ENCODE results near the gene FAM200A. TPM values are rescaled to one million over a fixed set of nuclear protein-coding genes. Genes with fewer than 3 reads are reported as not detected.
A peak's percentile ranks its signal among the peaks of the same experiment; 100 is the strongest.

The FAM200A gene
- total and polyA plus RNA-seq, 10 donors, result 4.9 to 9.2 (median 5.7) TPM

DNA sequence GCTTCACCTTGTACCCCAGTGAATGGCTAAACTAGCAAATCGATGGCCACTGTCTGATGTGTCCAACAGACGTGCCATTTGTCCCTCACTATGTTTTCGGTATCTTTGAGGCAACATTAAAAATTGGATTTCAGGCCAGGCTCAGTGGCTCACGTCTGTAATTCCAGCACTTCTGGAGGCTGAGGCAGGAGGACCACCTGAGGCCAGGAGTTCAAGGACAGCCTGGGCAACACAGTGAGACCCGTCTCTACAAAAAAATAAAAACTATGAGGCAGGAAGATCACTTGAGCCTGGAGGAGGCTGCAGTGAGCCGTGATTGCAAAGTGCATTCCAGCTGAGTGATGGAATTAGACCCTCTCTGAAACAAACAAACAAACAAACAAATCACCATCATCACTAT, 8.0 kb downstream of the FAM200A start:
- WGBS, 5 donors, result 95 to 98% (median 97%) methylated on average over 6 of the region's 6 CpGs
- DNase-seq, result no peak
- intact Hi-C loops (cut with DNase I; ENCODE audit: low total_unique reads), result no loop called here
- Histone ChIP-seq H3K4me1 (no peaks in the 10 kb centered on the region), H3K9me3 (peaks cover 3 to 84% (median 61%) of the 10 kb centered on the region in 8 donors), H3K27ac (no peak overlapping the region), H3K36me3 (peaks cover 0 to 31% (median 14%) of the 10 kb centered on the region in 6 donors), H3K27me3 (replicated peaks in 1 of 7) (no peaks in the 10 kb centered on the region), H3K4me3 (no peak overlapping the region)
- no peak for TF ChIP-seq CTCF (IDR thresholded peaks at IDR 0.05 in 8 of 11, conservative IDR thresholded peaks at IDR 0.05 in 3 of 11)
- TF ChIP-seq POLR2A (IDR thresholded peaks at IDR 0.05), result no peak
- no peak for TF ChIP-seq POLR2AphosphoS5 (IDR thresholded peaks at IDR 0.05)

DNA sequence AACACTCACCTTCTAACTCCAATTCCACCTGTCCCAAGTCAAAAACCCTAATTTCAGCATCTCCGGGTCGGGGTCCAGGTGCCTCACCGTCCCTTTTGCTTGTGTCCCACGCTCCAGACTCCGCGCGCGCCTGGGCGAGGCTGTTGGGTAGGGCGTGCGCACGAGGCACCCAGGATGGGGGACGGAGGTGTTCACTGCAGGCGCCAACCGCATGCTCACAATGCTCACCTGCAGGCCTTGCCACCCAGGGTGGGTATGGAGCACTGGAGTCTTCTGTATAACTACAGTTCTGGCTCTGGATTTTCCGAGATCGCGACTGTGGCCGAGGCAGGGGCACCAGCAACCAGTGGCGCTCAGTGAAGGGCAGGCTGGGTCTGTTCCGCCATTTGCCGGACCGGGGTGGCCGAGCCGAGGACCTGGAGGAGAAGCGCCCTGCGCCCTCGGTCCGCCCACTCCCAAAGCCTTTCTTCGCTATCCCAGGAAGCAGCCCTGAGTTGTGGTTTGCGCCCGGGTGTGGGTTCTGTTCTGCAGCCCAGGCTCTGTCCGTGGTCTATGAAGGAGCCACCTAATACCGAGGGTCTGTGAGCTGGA, 8.7 kb downstream of the FAM200A start:
- Histone ChIP-seq H3K36me3 (peaks cover 0 to 25% (median 11%) of the 10 kb centered on the region in 6 donors), H3K27me3 (replicated peaks in 1 of 7) (no peaks in the 10 kb centered on the region), H3K4me1 (no peaks in the 10 kb centered on the region), H3K27ac (no peak overlapping the region), H3K9me3 (peaks cover 3 to 89% (median 64%) of the 10 kb centered on the region in 8 donors), H3K4me3 (no peak overlapping the region)
- intact Hi-C loops (cut with DNase I; ENCODE audit: low total_unique reads), result no loop called here
- whole genome bisulfite sequencing, 5 donors, result 95 to 98% (median 97%) methylated on average over 20 to 34 of the region's 34 CpGs
- TF ChIP-seq CTCF (IDR thresholded peaks at IDR 0.05 in 8 of 11, conservative IDR thresholded peaks at IDR 0.05 in 3 of 11) (no peak), POLR2AphosphoS5 (IDR thresholded peaks at IDR 0.05) (peak in 1 of 3 donors; percentile 17), POLR2A (IDR thresholded peaks at IDR 0.05) (no peak)
- DNase-seq, result no peak

- intact Hi-C loops (cut with DNase I; ENCODE audit: low total_unique reads), result no loop called here
- no peak for TF ChIP-seq CTCF (IDR thresholded peaks at IDR 0.05 in 8 of 11, conservative IDR thresholded peaks at IDR 0.05 in 3 of 11)
- TF ChIP-seq POLR2AphosphoS5 (IDR thresholded peaks at IDR 0.05), result no peak
- TF ChIP-seq POLR2A (IDR thresholded peaks at IDR 0.05), result no peak
- Histone ChIP-seq H3K4me1 (no peaks in the 10 kb centered on the region), H3K9me3 (peaks cover 3 to 96% (median 68%) of the 10 kb centered on the region in 8 donors), H3K36me3 (peaks cover 0 to 14% (median 0%) of the 10 kb centered on the region in 6 donors), H3K27me3 (replicated peaks in 1 of 7) (no peaks in the 10 kb centered on the region), H3K4me3 (no peak overlapping the region), H3K27ac (no peak overlapping the region)
- 89 to 93% (median 93%) methylated on average over 9 of the region's 9 CpGs for WGBS, 5 donors
- DNase-seq, result no peak
Observed at GRCh38 chr7:99541212-99541611, 10.7 kb downstream of the FAM200A start.

- Histone ChIP-seq H3K36me3 (peaks cover 0 to 14% (median 0%) of the 10 kb centered on the region in 6 donors), H3K4me3 (no peak overlapping the region), H3K9me3 (peaks cover 3 to 97% (median 74%) of the 10 kb centered on the region in 8 donors), H3K27ac (no peak overlapping the region), H3K4me1 (no peaks in the 10 kb centered on the region), H3K27me3 (replicated peaks in 1 of 7) (no peaks in the 10 kb centered on the region)
- WGBS, 5 donors, result 92 to 98% (median 93%) methylated on average over 5 of the region's 5 CpGs
- DNase-seq, result no peak
- TF ChIP-seq POLR2AphosphoS5 (IDR thresholded peaks at IDR 0.05) (no peak), CTCF (IDR thresholded peaks at IDR 0.05 in 8 of 11, conservative IDR thresholded peaks at IDR 0.05 in 3 of 11) (no peak), POLR2A (IDR thresholded peaks at IDR 0.05) (no peak)
- intact Hi-C loops (cut with DNase I; ENCODE audit: low total_unique reads), result no loop called here
Observed at GRCh38 chr7:99540542-99540941, 11.4 kb downstream of the FAM200A start.
